Prostate gland (tissue), 2 donors: Measurements from ENCODE around the gene BTG1.

Experiments
- CTCF ChIP-seq, 4 experiments: fragments of 200-600 bp in 2 of 4; fragments of 450-650 bp in 2 of 4; sonication (generic) in 2 of 4; IDR thresholded peaks; 1 replicate in 3 of 4; 2 replicates in 1 of 4; pipeline ENCODE4 v1.5.1; 2016 to 2019; ENCODE audit warnings: antibody characterized with exemption in 4 of 4, mild to moderate bottlenecking in 2 of 4, moderate library complexity in 2 of 4
- POLR2A ChIP-seq: fragments of 450-650 bp; IDR thresholded peaks from one replicate; pipeline ENCODE4 v1.6.1; 2016; ENCODE audit warnings: antibody characterized with exemption, mild to moderate bottlenecking
- POLR2AphosphoS5 ChIP-seq: sonication (generic); formaldehyde crosslinking; IDR thresholded peaks from one replicate; pipeline ENCODE4 v1.6.1; 2017; ENCODE audit warnings: antibody characterized with exemption

- TF ChIP-seq CTCF (IDR thresholded peaks at IDR 0.05) = no peak
- TF ChIP-seq POLR2AphosphoS5 = no peak
- TF ChIP-seq POLR2A = no peak
Measured at GRCh38 chr12:92158796-92159439, 13.3 kb upstream of the BTG1 start.
